HG03139 (cell line): ENCODE results near the gene HNRNPC.
"Not testable (repeated sequence)": the region's sequence is repeated elsewhere in the genome, so short reads cannot be mapped to it uniquely, and the experiment has no call there.

ENCODE experiments used
- ATAC-seq: cut with Tn5 transposase; IDR thresholded peaks from one replicate; pipeline ENCODE4 v1.9.1; 2021; ENCODE audit not compliant: unreplicated experiment

The HNRNPC gene

DNA sequence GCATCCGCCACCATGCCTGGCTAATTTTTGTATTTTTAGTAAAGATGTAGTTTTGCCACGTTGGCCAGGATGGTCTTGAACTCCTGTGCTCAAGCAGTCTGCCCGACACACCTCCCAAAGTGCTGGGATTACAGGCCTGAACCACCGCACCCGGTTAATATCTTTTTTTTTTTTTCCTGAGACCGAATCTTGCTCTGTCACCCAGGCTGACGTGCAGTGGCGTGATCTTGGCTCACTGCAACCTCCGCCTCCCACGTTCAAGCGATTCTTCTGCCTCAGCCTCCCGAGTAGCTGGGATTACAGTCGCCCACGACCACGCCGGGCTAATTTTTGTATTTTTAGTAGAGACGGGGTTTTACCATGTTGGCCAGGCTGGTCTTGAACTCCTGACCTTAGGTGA lies 3.4 kb upstream of the HNRNPC start:
- ATAC-seq, result not testable (repeated sequence)

DNA sequence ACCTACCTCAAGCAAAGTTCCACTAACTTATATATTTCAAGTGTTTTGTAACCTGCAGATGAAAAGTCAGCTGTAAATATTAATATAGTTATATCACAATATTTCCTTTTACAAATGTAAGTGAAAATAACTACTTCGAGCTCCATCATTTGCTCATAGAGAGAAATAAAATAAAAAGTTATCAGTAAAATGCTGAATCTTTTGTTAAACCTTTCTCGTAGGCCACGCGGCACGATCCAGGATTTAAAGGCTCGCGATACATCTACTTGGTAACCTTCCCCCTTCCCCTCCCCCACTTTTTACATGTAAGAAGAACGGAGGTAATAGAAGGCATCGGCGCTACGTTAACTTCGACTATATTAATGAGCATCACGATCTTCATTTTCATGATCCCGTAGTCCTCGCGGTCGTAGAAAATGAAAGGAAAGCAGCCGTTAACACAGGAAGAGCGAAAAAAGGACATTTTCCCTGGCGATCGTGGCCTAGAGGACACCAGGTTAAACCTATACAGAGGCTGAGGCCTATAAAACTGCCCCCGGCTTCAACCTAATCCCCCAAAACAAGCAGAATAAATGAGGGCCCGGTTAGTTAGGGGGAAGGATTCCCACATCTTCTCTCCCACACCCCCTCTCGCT lies 508 bp downstream of the HNRNPC start:
- ATAC-seq, result no peak

DNA sequence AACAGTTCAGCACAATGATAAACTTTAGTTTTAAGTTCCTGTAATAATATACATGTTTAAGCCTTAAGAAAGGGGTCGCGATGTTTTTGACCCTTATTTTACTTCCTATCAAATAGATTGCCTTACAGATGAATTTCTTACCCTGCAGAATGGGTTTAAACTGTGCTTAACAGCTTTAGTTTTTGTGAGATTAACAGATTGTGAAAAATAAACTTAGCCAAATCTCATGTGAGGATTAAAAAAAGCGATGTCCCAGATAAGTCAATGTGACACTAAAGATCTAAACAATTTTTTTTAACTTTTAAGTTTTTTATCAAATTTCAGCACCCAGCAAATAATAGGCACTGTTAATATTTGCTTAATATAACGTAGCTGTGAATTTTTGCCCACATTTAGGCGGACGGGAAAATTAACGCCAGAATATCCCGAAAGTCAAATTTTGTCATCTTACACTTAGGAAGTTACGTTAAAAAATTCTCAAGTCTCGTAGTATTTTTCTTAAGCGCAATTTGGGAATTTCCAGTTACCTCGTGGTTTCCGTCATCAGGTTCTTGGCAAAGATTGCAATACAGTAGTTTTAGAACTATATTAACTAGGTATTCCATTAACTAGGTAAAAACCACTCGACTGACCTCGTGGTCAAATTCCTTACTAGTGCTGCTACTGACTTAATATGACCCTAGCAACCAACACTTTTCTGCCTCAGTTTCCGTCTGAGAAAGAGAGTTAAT lies 1.2 kb downstream of the HNRNPC start:
- ATAC-seq, result no peak

DNA sequence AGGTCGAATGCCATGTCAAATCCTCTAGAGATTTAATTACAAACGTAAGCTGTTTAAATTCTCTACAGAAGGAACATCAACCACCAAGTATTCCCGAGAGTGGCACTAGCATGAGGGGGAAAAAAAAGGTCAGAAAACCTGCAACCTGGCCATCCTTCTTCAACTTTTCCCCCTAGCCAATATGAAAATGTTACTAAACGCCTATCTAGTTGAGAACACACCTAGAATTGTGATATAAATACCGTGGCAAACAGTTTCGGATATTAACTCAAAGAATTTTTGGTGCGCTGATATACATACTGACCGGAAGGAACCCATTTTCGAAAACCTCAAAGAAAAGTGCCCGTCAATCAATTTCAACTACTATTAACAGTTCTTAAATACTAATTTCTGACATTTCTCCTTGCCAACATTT lies 1.8 kb downstream of the HNRNPC start:
- ATAC-seq, result no peak

DNA sequence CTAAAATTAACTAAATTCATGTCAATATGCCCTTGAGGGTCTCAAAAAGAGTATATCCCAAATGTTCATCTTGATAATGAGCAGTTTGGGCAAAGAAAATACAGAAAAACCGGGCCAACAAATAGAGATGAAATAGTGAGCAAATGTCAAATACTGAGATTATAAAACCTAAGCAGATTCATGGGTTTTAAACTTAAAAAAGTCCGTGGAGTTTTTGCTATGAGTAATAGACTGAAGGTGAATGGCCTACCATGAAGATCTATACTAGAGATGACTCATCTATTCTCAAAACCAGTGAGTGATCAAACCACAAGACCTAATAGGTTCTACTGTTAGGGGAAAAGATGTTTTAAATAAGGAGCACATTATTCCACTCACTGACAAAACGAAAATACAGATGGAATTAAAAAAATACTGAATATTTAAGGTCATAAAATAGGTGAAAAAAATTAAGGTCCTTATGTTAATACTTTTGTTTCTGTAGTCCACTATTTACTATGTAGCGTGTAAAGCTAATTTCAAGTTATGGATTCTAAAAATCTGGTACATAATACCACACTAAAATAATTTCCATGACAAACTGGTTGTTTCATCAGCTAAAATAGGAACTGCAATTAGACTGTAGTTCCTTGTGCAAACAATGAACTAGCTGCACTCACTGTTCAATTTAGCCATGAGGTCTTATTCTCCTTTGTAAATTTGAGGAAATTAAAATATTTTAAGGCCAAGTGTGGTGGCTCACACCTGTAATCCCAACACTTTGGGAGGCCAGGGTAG lies 5.0 kb downstream of the HNRNPC start:
- ATAC-seq, result peak; percentile 48

DNA sequence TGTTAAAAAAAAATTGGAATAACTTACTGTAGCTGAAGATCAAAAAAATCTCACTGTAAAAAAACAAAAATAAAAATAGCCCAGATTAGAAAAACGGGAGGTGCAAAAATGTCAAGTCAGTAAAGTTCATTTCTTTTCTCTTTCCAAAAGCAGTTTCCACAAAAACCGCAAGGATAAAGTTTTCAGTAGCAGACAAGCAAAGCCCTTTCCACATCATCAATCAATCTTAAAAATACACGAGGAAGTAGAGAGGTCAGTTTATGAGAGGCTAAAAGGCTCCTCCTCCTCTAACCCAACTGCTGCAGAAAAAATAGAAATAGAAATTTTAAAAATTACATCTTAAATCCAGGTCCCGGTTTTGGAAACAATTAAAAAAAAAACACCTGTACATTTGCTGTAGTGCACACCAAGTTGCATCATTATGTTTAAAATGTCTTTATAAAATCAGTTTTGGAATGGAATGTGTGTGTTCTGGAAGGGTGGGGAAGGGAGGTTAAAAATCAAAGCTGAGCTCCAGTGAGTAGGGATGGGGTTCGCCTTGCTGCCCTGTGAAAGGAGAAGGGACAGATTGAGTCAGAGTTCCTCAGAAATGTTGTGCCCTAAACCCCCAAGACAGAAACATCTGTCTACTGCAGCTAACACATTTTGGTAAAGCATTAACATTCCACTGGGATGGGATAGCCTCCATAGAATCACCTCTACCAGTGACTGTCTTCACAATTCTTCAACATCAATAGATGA lies 5.8 kb downstream of the HNRNPC start:
- no peak for ATAC-seq

DNA sequence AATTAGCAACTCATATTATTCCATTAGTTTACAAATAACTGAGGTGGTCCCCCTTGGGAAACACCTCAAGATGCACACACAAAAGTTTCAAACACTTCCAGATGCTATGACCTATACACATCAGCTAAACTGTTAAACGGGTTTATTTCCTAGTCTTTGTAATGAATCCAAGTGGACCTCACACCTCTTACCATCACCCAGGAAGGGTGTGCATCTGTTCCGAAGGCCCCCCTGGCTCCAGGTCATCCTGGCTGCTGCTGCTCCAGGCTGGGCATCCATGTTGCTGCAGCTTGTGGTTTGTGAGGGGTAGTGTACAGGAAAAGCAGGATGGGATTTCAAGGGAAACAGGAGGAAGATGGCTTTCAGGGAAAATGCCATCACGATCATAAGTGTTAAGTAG lies 6.8 kb downstream of the HNRNPC start:
- ATAC-seq, result no peak

DNA sequence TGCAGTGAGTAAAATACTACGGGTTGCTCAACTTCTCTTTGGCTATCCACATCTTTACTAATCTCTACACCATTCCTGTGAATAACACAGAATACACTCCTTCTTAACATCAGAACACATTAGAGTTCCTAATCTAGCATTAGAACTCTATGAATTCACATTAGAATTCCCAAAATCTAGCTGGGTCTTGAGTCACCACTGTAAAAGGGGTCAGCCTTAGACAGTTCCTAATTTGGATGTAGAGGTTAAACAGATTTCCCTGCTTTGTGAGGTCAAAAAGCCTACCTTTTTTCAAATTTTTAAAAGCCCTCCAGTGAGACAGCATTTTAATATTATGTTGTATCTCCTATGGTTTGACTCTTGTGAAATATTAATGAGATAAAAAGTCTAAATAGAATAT lies 7.4 kb downstream of the HNRNPC start:
- ATAC-seq, result no peak

DNA sequence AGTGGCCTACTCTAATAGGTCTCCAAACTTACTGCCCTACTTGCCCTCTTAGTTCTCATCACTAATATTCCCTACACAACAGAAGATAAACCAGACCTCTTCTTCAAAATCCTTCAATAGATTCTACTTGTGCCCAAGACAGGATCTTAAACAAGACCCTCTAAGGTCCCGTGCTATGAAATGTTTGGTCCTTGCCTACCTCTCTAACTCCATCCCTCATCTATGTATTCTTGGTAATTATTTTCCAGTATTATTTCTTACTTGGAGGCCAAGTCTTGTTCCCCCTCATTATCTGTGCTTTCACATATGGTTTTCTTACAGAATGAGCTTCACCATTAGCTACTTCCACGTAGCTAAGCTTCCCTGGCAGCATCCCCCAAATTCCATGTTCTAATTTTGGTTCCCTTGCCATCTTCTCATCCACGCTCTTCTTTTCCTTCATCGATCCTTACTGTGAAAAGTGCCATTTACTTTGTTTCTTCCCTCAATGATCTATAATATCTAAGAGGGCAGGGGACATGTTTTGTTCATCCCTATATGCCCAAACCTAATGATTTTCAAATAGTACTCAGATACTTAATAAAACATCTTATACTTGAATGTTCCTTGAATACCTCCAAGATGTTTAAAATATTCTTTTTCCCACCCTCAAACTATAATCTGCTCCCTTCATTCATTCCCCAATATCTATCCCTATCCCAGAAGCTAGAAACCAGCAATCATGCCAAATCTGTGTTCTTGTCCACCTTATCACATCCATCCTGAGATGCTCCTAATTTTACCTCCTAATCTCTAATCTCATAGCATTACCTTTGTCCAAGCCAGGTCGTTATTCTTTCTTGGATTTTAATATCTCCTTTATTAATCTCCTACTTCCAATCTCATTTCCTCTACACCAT lies 10.1 kb downstream of the HNRNPC start:
- ATAC-seq, result no peak

DNA sequence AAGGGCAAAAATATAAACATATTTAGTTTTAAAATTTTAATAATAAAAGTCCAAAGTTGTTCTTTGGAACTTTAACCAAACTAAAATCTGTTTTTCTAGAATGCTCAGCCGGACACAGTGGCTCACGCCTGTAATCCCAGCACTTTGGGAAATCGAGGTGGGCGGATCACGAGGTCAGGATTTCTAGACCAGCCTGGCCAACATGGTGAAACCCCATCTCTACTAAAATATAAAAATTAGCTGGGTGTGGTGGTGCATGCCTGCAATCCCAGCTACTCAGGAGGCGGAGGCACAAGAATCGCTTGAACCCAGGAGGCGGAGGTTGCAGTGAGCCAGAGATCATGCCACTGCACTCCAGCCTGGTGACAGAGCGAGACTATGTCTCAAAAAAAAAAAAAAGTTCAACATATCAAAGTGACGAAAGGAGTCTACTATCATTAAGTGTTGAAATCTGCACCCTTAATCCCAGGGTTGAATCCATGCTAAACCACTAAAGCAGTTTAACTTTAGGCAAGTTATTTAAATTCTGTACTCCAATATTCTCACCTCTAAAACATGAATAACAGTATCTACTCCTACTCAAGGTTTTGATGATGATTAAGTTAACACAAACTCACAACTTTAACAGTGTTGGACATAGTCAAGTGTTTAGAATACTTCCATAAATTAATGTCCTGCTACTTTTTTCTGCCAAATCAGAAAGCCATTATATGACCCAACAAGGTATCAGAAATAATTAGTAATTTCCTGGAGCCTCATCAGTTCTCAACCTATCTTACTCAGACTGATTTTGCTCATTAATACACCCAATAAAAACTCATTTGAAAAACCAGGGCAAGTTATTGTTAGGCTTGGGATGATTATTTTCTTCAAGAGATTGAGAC lies 11.0 kb downstream of the HNRNPC start:
- no peak for ATAC-seq

DNA sequence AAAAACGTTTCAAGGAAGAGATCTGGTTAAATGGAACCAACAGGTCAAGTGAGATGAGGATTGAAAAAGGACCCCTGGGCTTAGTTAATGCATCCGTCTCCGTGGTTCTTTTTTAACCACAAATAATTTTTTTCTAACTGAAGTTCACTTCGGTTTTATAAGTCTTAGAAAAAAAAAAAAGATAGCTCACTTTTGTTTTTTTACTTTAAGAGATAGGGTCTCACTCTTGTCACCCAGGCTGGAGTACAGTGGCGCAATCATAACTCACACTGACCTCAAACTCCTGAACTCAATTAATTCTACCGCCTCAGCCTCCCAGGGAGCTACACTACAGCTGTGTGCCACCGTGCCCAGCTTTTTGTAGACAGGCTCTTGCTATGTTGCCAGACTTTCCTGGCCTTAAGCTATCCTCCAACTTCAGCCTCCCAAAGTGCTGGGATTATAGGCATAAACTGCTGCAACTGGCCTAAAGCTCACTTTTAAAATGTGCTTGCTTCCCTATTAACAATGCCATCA lies 11.8 kb downstream of the HNRNPC start:
- ATAC-seq, result no peak

DNA sequence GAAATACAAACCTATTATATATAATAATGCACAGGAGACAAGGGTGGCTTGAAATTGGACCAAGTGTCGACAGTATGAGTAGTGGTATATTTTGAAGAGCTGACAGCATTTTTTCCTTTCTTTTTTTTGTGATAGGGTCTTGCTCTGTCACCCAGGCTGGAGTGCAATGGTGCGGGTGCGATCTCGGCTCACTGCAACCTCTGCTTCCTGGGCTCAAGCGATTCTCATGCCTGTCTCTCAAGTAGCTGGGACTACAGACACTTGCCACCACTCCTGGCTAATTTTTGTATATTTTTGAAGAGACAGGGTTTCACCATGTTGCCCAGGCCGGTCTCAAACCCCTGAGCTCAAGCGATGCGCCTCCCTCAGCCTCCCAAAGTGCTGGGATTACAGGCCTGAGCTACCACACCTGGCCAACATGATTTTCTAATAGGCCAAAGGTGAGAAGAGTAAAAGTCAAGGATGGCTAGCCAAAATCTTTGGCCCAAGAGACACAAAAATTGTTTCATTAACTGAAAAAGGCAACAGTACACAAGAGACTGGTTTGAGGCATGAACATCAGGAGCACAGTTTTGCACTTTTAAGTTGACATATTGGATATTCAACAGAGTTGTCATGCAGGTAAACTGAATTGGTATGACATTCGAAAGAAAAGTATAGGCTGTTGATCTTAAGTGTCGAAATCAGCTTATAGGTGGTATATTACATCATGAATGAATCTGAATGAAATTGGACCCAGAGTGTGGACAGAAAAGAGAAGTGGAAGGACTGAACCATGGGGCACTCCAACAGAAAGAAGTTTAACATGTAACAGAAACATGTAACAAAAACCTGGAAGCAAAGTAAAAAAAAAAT lies 12.5 kb downstream of the HNRNPC start:
- no peak for ATAC-seq

DNA sequence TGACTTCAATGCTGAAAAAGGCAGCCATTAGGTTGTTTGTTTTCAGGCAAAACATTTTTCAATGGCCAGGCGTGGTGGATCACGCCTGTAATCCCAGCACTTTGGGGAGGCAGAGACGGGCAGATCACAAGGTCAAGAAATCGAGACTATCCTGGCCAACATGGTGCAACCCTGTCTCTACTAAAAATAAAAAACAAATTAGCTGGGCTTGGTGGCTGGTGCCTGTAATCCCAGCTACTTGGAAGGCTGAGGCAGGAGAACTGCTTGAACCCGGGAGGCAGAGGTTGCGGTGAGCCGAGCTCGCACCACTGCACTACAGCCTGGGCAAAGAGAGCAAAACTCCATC lies 13.2 kb downstream of the HNRNPC start:
- not testable (repeated sequence) for ATAC-seq

DNA sequence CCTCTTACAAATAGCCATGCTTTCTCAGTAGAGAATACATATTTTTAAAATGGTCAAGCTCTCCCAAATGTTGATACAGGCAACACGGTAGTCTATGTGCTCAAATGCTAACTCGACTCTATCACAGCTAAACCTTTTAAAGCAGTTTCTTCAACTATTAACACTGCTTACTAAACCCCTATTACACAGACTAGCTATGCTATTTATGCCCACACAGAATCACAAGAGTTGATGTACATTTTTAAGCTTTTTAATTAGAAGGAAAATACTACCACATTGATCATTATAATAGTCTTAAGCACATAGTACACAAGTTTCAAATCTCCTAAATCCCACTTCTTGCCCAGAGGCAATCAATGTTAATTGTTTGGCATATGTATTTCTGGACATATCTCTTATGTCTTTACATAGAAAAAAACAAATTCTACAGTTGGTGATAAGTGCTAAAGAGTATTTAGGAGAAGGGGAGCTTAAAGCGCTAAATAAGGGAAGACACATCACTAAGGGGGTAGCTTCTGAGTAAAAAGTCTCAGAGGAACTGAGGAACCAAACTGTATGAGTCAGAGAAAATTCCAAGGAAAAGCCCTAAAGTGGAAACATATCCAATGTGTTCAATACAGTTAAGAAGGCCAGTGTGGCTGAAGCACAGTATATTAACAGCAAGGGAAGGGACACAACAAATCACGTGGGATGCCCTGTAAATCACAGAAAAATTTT lies 13.7 kb downstream of the HNRNPC start:
- ATAC-seq, result no peak

DNA sequence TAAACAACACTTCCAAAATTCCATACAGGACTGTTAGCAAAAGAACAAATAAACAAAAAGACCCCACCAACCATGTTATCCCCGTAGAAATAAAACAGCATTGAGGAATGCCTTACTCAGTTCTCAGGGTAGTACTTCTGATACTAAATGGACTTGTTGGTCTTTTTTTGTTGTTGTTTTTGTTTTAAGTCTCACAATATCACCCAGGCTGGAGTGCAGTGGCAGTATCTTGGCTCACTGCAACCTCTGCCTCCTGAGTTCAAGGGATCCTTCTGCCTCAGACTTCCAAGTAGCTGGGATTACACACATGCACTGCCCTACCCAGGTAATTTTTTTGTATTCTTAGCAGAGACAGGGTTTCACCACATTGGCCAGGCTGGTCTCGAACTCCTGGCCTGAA lies 17.1 kb downstream of the HNRNPC start:
- ATAC-seq, result no peak

DNA sequence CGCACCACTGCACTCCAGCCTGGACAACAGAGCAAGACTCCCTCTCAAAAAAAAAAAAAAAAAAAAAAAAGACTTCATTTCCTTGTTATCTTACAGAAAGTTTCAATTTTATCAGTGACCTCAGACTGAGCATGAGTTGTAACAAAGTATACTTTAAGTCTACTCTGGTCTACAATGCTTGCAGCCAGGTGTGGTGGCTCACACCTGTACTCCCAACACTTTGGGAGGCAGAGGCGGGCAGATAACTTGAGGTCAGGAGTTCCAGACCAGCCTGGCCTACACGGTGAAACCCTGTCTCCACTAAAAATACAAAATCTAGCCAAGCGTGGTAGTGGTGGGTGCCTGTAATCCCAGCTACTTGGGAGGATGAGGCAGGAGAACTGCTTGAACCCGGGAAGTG lies 18.0 kb downstream of the HNRNPC start:
- ATAC-seq, result no peak

DNA sequence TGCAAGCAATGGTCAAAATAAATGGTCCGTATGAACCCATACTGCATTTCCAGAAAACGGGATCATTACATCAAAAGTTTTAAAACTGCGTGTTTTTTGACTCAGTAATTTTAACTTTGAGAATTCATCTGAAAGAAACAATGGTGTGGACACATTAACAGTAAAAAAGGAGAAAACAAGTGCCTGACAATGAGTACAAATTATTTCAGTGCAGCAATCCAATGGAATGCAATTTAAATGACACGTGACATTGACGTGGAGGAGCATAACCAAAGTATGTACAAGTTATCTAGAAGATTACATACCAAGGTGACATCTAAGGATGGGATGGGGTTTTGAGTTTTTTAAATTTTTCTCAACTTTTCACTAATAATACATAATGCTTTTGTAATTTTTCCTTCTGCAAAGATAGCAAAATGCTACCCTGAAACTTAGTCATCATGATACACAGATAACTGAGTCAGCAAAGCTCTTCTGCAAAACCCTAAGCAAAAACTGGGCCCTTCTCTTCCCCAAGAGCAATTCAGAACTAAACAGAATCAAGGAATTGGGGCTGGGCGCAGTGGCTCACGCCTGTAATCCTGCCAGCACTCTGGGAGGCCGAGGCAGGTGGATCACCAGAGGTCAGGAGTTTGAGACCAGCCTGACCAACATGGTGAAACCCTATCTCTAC lies 20.4 kb downstream of the HNRNPC start:
- no peak for ATAC-seq
